WERI-Rb-1 (cell line): ENCODE results near the gene ABLIM2.

Experiments
- DNase-seq: peaks from one replicate; pipeline ENCODE4 v3.0.0-alpha.2; 2020
- H3K27ac ChIP-seq: fragments of 250-450 bp; sonication (Bioruptor Pico); 2 replicates; pipeline ENCODE4 v1.5.1; 2020; ENCODE audit warnings: mild to moderate bottlenecking, moderate library complexity
- H3K27me3 ChIP-seq: fragments of 250-450 bp; sonication (Bioruptor Pico); 2 replicates; pipeline ENCODE4 v1.5.1; 2021; ENCODE audit warnings: mild to moderate bottlenecking, low read depth, moderate library complexity; ENCODE audit not compliant: insufficient read depth, severe bottlenecking
- H3K36me3 ChIP-seq: fragments of 250-450 bp; sonication (Bioruptor Pico); 2 replicates; pipeline ENCODE4 v1.5.1; 2020; ENCODE audit warnings: mild to moderate bottlenecking, moderate library complexity
- H3K4me3 ChIP-seq: 2 replicates; pipeline ENCODE4 v1.5.1; 2011; ENCODE audit warnings: low read depth, mild to moderate bottlenecking, control low read depth, low read length
- H3K9me3 ChIP-seq: fragments of 250-450 bp; sonication (Bioruptor Pico); 2 replicates; pipeline ENCODE4 v1.5.1; 2021; ENCODE audit warnings: mild to moderate bottlenecking, moderate library complexity; ENCODE audit not compliant: severe bottlenecking
- CTCF ChIP-seq: IDR thresholded peaks from 2 replicates; pipeline ENCODE4 v1.5.1; 2011; ENCODE audit warnings: low read depth, mild to moderate bottlenecking, control low read depth, inconsistent platforms, low read length

Gene ABLIM2

GRCh38 chr4:8148159-8148558 lies 10.5 kb downstream of the ABLIM2 start:
- Histone ChIP-seq H3K36me3 (no peaks in the 10 kb centered on the region), H3K4me3 (no peak overlapping the region), H3K27ac (no peak overlapping the region), H3K9me3 (no peaks in the 10 kb centered on the region), H3K27me3 (no peaks in the 10 kb centered on the region)
- no peak for TF ChIP-seq CTCF
- no peak for DNase-seq

- Histone ChIP-seq H3K36me3 (no peaks in the 10 kb centered on the region), H3K4me3 (no peak overlapping the region), H3K9me3 (no peaks in the 10 kb centered on the region), H3K27ac (no peak overlapping the region), H3K27me3 (no peaks in the 10 kb centered on the region)
- no peak for DNase-seq
- no peak for TF ChIP-seq CTCF
Measured at GRCh38 chr4:8147231-8147970, 11.2 kb downstream of the ABLIM2 start.

DNA sequence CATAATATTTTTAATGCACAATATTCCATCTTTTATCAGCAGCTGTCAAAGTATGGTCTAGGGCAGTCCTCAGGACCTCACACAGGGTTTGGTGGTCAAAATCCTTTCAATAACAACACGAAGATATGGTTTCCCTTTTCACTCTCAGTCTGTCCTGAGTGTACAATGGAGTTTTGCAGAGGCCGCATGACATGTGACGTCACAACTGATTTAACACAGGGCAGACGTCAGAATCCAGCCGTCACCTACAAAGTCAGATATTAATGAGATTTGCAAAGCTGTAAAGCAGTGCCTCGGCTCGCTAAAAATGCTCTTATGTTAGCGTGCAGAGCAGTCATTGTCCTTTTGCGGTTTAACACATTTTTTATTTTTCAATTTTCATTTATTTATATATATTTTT lies 12.5 kb downstream of the ABLIM2 start:
- TF ChIP-seq CTCF: no peak

DNA sequence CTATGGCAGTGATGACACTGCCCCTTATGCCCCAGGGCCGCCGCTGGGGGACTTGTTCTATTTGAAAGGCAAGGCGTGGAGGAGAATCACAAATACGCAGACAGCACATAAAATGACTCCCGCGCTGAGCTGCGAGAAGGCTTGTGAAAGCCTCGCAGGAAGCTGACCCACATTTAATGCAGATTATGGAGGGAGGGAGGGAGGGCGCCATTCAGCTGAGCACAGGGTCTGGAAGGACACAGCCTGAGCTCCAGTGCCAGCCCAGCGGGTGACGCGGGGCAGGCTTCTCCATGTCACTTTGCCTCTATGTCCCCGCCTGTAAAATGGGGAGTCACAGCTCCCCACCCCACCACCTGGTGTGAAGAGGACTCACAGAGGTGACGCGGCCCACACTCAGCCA lies 14.3 kb downstream of the ABLIM2 start:
- Histone ChIP-seq H3K27ac (peak overlapping the region; percentile 7; the same call in 1 of the 2 replicates), H3K27me3 (no peaks in the 10 kb centered on the region), H3K4me3 (peak overlapping the region; percentile 39), H3K9me3 (no peaks in the 10 kb centered on the region), H3K36me3 (no peaks in the 10 kb centered on the region)
- peak; percentile 76 for DNase-seq
- 0 out of 2 replicates have a peak, but pooled peaks have one; percentile 2 for TF ChIP-seq CTCF

More for the DNA sequence above, 12.5 kb downstream of the ABLIM2 start:
- Histone ChIP-seq H3K27ac (no peak overlapping the region), H3K9me3 (no peaks in the 10 kb centered on the region), H3K36me3 (no peaks in the 10 kb centered on the region), H3K4me3 (no peak overlapping the region), H3K27me3 (no peaks in the 10 kb centered on the region)
- DNase-seq: no peak

- DNase-seq: no peak
- Histone ChIP-seq H3K27ac (no peak overlapping the region), H3K36me3 (no peaks in the 10 kb centered on the region), H3K27me3 (no peaks in the 10 kb centered on the region), H3K9me3 (peaks cover 2% of the 10 kb centered on the region), H3K4me3 (no peak overlapping the region)
- no peak for TF ChIP-seq CTCF
Measured at GRCh38 chr4:8143392-8144140, 15.0 kb downstream of the ABLIM2 start.
